Nephron progenitor cell (in vitro differentiated cells): ENCODE measurements around the gene PDHB.

Source experiments
- DNase-seq: peaks from one replicate; pipeline ENCODE4 v3.0.0; 2021
- H3K27ac Mint-ChIP-seq: 2 replicates; pipeline ENCODE4 v1.8.0; 2021; ENCODE audit warnings: mild to moderate bottlenecking, moderate library complexity, mixed read lengths
- H3K27me3 Mint-ChIP-seq: 2 replicates; pipeline ENCODE4 v1.8.0; 2021; ENCODE audit warnings: mild to moderate bottlenecking, low read depth, mixed read lengths; ENCODE audit not compliant: poor library complexity
- H3K36me3 Mint-ChIP-seq: 2 replicates; pipeline ENCODE4 v1.8.0; 2021; ENCODE audit warnings: low read depth, mixed read lengths
- H3K4me1 Mint-ChIP-seq: 2 replicates; pipeline ENCODE4 v1.8.0; 2021; ENCODE audit warnings: mixed read lengths
- H3K4me3 Mint-ChIP-seq: 2 replicates; pipeline ENCODE4 v1.8.0; 2021; ENCODE audit warnings: mild to moderate bottlenecking, moderate library complexity, mixed read lengths
- H3K9me3 Mint-ChIP-seq: 2 replicates; pipeline ENCODE4 v1.8.0; 2021; ENCODE audit warnings: mild to moderate bottlenecking, moderate library complexity, mixed read lengths
- TF ChIP-seq, protein P1 (sequence below): fragments of 200-600 bp; sonication (generic); IDR thresholded peaks from 2 replicates; pipeline ENCODE4 v1.5.0; 2021; ENCODE audit warnings: antibody characterized with exemption

The PDHB gene

DNA sequence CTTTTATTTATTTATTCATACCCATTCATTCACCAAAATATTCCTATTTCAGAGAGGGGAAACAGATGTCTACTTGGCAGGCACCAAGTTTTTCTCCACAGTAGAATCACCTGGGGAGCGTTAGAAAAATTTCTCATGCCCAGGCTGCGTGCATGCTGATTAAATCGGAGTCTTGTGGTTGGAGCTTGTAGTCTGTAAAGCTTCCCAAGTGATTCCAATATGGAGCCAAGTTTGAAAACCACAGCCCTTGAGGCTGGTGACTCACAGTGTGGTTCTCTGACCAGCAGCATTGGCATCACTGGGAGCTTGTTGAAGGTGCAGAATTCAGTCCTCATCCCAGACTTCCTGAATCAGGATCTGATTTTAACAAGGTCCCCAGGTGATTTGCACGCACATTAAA, 49.7 kb downstream of the PDHB start:
- TF ChIP-seq, protein P1, sequence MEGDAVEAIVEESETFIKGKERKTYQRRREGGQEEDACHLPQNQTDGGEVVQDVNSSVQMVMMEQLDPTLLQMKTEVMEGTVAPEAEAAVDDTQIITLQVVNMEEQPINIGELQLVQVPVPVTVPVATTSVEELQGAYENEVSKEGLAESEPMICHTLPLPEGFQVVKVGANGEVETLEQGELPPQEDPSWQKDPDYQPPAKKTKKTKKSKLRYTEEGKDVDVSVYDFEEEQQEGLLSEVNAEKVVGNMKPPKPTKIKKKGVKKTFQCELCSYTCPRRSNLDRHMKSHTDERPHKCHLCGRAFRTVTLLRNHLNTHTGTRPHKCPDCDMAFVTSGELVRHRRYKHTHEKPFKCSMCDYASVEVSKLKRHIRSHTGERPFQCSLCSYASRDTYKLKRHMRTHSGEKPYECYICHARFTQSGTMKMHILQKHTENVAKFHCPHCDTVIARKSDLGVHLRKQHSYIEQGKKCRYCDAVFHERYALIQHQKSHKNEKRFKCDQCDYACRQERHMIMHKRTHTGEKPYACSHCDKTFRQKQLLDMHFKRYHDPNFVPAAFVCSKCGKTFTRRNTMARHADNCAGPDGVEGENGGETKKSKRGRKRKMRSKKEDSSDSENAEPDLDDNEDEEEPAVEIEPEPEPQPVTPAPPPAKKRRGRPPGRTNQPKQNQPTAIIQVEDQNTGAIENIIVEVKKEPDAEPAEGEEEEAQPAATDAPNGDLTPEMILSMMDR = no peak
- Mint-ChIP-seq H3K4me1 (peaks cover 16% of the 10 kb centered on the region), H3K36me3 (no peaks in the 10 kb centered on the region), H3K27me3 (no peaks in the 10 kb centered on the region), H3K4me3 (no peak overlapping the region), H3K27ac (no peak overlapping the region), H3K9me3 (no peaks in the 10 kb centered on the region)
- DNase-seq = no peak

DNA sequence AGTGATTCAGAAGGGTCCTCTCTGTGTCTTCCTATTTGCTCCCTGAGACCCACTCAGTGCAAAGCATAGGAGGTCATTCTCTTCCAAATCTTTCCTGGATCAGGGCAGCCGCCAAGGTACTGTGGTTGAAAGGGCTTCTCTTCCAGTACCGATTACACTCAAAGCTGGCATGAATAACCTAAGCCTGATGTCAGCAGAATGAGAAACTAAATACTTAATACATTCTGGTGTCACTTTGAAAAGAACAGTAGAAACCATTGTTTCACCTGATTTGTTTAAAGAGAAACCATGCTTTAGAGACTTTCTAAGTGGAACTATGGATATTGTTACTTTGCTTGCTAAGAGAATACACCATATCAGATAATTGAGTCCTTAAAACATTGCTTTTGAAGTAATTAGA, 50.2 kb downstream of the PDHB start:
- H3K27me3 Mint-ChIP-seq = no peaks in the 10 kb centered on the region
- H3K36me3 Mint-ChIP-seq = no peaks in the 10 kb centered on the region
- TF ChIP-seq, protein P1 = no peak
- no peaks in the 10 kb centered on the region for H3K9me3 Mint-ChIP-seq
- no peak overlapping the region for H3K4me3 Mint-ChIP-seq
- H3K27ac Mint-ChIP-seq = no peak overlapping the region
- H3K4me1 Mint-ChIP-seq = peaks cover 12% of the 10 kb centered on the region
- no peak for DNase-seq

DNA sequence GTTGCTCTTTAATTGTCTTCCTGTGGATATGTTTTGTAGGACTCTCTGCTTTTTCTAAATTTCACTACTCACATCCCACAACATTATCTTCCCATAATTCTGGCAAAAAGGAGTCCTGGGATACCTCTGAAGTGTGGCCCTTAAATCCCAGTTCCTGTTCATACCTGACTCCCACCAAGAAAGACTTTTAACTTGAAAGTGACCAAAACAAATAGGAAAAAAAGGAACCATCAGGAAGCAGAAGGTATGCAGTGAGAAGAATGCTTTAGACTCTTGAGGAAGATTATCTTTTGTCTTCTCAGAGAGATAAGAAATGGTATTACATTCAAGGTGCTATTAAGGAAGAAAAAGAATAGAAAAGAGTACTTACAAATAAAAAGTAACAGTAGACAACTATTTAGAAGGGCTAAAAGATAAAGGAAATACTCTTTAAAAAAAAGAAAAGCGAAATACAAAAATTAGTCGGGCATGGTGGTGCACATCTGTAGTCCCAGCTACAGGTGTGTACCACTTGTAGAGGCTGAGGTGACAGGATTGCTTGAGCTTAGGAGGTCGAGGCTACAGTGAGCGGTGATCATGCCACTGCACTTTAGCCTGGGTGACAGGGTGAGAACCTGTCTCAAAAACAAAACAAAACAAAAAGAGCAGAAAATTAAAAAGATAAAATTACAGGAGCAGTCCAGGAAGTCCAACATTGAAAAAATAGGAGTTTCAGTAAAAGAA, 54.1 kb downstream of the PDHB start:
- H3K27me3 Mint-ChIP-seq = no peaks in the 10 kb centered on the region
- TF ChIP-seq, protein P1 = no peak
- DNase-seq = no peak
- peak overlapping the region; percentile 9 for H3K27ac Mint-ChIP-seq
- H3K4me3 Mint-ChIP-seq = no peak overlapping the region
- peaks cover 20% of the 10 kb centered on the region for H3K4me1 Mint-ChIP-seq
- H3K9me3 Mint-ChIP-seq = no peaks in the 10 kb centered on the region
- H3K36me3 Mint-ChIP-seq = no peaks in the 10 kb centered on the region

DNA sequence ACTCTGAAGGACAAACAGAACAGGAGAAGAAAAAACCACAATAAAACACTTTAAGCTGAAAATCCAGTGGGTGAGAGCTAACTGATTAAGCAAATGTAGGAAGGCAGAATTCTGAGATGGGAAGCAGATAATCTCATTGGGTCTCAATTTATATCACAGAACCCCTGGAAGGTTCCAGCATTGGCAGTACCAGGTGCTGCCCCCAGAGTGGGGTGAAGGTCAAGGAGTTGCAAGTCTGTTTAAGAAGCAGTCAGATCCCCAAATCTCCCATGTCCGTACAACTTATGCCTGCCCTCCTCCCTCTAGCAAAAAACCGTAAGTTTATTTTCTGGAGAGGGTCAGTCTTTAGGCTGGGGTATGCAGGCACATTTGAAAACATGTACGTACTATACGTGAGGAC, 55.9 kb downstream of the PDHB start:
- TF ChIP-seq, protein P1 = no peak
- peak overlapping the region; percentile 55 for H3K27ac Mint-ChIP-seq
- H3K4me1 Mint-ChIP-seq = peaks cover 23% of the 10 kb centered on the region
- no peak overlapping the region for H3K4me3 Mint-ChIP-seq
- no peak for DNase-seq
- no peaks in the 10 kb centered on the region for H3K27me3 Mint-ChIP-seq
- H3K36me3 Mint-ChIP-seq = peaks cover 4% of the 10 kb centered on the region
- H3K9me3 Mint-ChIP-seq = no peaks in the 10 kb centered on the region
